ENCODE results near the gene CEBPG. TPM values are rescaled to one million over a fixed set of nuclear protein-coding genes. Genes with fewer than 3 reads are reported as not detected.

The CEBPG gene
- total RNA-seq, 1 experiment from 2014 or later = 48.6 TPM

GRCh38 chr19:33400856-33401682 lies 27.6 kb downstream of the CEBPG start:
- ChIA-PET POLR2A (ENCODE audit: low non-redundant PET) (interaction anchor here (0.5 kb wide), 1 partner anchor 9 kb away, joined by 3 read pairs; no protein-coding TSS in a partner anchor), CTCF (no interaction called here)
- H3K36me3 ChIP-seq (ENCODE audit: insufficient read depth, low read length, poor library complexity, severe bottlenecking) = no peaks in the 10 kb centered on the region
- no peak overlapping the region for H3K27ac ChIP-seq (ENCODE audit: low read depth, low read length, poor library complexity, severe bottlenecking)
- no peak for DNase-seq (ENCODE audit: low spot score)
- intact Hi-C loops (cut with micrococcal nuclease; ENCODE audit: unreplicated experiment) = loop anchor here (10.0 kb wide), 1 partner anchor 276 kb away; no protein-coding TSS in a partner anchor
- H3K9me3 ChIP-seq (ENCODE audit: low read depth, low read length, poor library complexity, severe bottlenecking) = no peaks in the 10 kb centered on the region
- no peaks in the 10 kb centered on the region for H3K27me3 ChIP-seq (replicated peaks; ENCODE audit: insufficient read depth, low read depth, low read length, poor library complexity)
- BruUV-seq (replicated peaks) = no TSS peak
- TF ChIP-seq EZH2 (IDR thresholded peaks at IDR 0.05; ENCODE audit: borderline replicate concordance, low read depth, low read length, poor library complexity, severe bottlenecking) (no peak), CTCF (conservative IDR thresholded peaks at IDR 0.05; ENCODE audit: low read depth, low read length) (no peak)
- H3K4me1 ChIP-seq (ENCODE audit: insufficient read depth, low read length, poor library complexity, severe bottlenecking) = no peaks in the 10 kb centered on the region
- H3K4me3 ChIP-seq (ENCODE audit: low read depth, low read length, poor library complexity, severe bottlenecking) = no peak overlapping the region

GRCh38 chr19:33401683-33402420 lies 28.3 kb downstream of the CEBPG start:
- intact Hi-C loops (cut with micrococcal nuclease; ENCODE audit: unreplicated experiment) = loop anchor here (10.0 kb wide), 1 partner anchor 277 kb away; no protein-coding TSS in a partner anchor
- no TSS peak for BruUV-seq (replicated peaks)
- ChIA-PET POLR2A (ENCODE audit: low non-redundant PET) (interaction anchor here (0.5 kb wide), 1 partner anchor 10 kb away, joined by 3 read pairs; no protein-coding TSS in a partner anchor), CTCF (no interaction called here)
- no peaks in the 10 kb centered on the region for H3K27me3 ChIP-seq (replicated peaks; ENCODE audit: insufficient read depth, low read depth, low read length, poor library complexity)
- no peaks in the 10 kb centered on the region for H3K9me3 ChIP-seq (ENCODE audit: low read depth, low read length, poor library complexity, severe bottlenecking)
- H3K4me3 ChIP-seq (ENCODE audit: low read depth, low read length, poor library complexity, severe bottlenecking) = no peak overlapping the region
- no peak for DNase-seq (ENCODE audit: low spot score)
- no peak for TF ChIP-seq CTCF (conservative IDR thresholded peaks at IDR 0.05; ENCODE audit: low read depth, low read length)
- no peaks in the 10 kb centered on the region for H3K4me1 ChIP-seq (ENCODE audit: insufficient read depth, low read length, poor library complexity, severe bottlenecking)
- no peak overlapping the region for H3K27ac ChIP-seq (ENCODE audit: low read depth, low read length, poor library complexity, severe bottlenecking)
- H3K36me3 ChIP-seq (ENCODE audit: insufficient read depth, low read length, poor library complexity, severe bottlenecking) = no peaks in the 10 kb centered on the region

GRCh38 chr19:33402421-33403220 lies 29.1 kb downstream of the CEBPG start:
- ChIA-PET POLR2A (ENCODE audit: low non-redundant PET) (no interaction called here), CTCF (no interaction called here)
- H3K36me3 ChIP-seq (ENCODE audit: insufficient read depth, low read length, poor library complexity, severe bottlenecking) = no peaks in the 10 kb centered on the region
- TF ChIP-seq EZH2 (IDR thresholded peaks at IDR 0.05; ENCODE audit: borderline replicate concordance, low read depth, low read length, poor library complexity, severe bottlenecking) (no peak), CTCF (conservative IDR thresholded peaks at IDR 0.05; ENCODE audit: low read depth, low read length) (peak; percentile 27; the same call in 1 of the 2 replicates)
- intact Hi-C loops (cut with micrococcal nuclease; ENCODE audit: unreplicated experiment) = loop anchor here (10.0 kb wide), 1 partner anchor 278 kb away; no protein-coding TSS in a partner anchor
- H3K4me1 ChIP-seq (ENCODE audit: insufficient read depth, low read length, poor library complexity, severe bottlenecking) = no peaks in the 10 kb centered on the region
- no peaks in the 10 kb centered on the region for H3K9me3 ChIP-seq (ENCODE audit: low read depth, low read length, poor library complexity, severe bottlenecking)
- no peaks in the 10 kb centered on the region for H3K27me3 ChIP-seq (replicated peaks; ENCODE audit: insufficient read depth, low read depth, low read length, poor library complexity)
- no peak for DNase-seq (ENCODE audit: low spot score)
- no peak overlapping the region for H3K27ac ChIP-seq (ENCODE audit: low read depth, low read length, poor library complexity, severe bottlenecking)
- BruUV-seq (replicated peaks) = no TSS peak
- no peak overlapping the region for H3K4me3 ChIP-seq (ENCODE audit: low read depth, low read length, poor library complexity, severe bottlenecking)
